HepG2 (cell line): Measurements from ENCODE around the gene FOXR1. TPM values are rescaled to one million over a fixed set of nuclear protein-coding genes. Genes with fewer than 3 reads are reported as not detected.
"Not testable (repeated sequence)": the region's sequence is repeated elsewhere in the genome, so short reads cannot be mapped to it uniquely, and the experiment has no call there.

Experiments used
- ATAC-seq: fragments of 200-7000 bp; cut with Tn5 transposase; 3 replicates; pipeline ENCODE4 v1.9.1; 2020; ENCODE audit warnings: mild to moderate bottlenecking, moderate library complexity
- BruUV-seq: library from RNA; stranded (reverse); fragments of 400-500 nt; replicated peaks from 2 replicates; lab custom pipeline; 2021; lab: Mats Ljungman, UMichigan
- CTCF ChIA-PET: fragments of 300-600 bp; formaldehyde crosslinking; extraction: SDS; loops from one replicate; lab custom pipeline; 2021; ENCODE audit warnings: low total read pairs, inconsistent platforms, low intra/inter-chr PET ratio; lab: Yijun Ruan, JAX
- POLR2A ChIA-PET: fragments of 350-600 bp; sonication (Branson Sonifier 250); formaldehyde crosslinking; loops from one replicate; lab custom pipeline; 2020; ENCODE audit warnings: antibody characterized with exemption, inconsistent platforms; lab: Yijun Ruan, JAX
- DNase-seq: peaks from one replicate; pipeline ENCODE4 v3.0.0-alpha.2; 2015; ENCODE audit warnings: low spot score
- FAIRE-seq: peaks from 3 replicates; lab custom pipeline; 2011; peaks lifted over from hg19 to GRCh38; lab: Jason Lieb, UNC
- H2AFZ ChIP-seq: one replicate; pipeline ENCODE4 v1.6.1; 2011; ENCODE audit warnings: low read length, inconsistent platforms
- H3K27ac ChIP-seq: fragments of 300-600 bp; 3 replicates; pipeline ENCODE4 v1.8.0; 2011; ENCODE audit warnings: mixed run types, mild to moderate bottlenecking, mixed read lengths, low read length, inconsistent platforms; ENCODE audit not compliant: insufficient read depth; ENCODE audit errors: extremely low read length
- H3K27me3 ChIP-seq, 2 experiments: fragments of 200-600 bp in 1 of 2; 2 replicates in 1 of 2; 3 replicates in 1 of 2; pipeline versions ENCODE4 v1.6.0 to v1.8.0; 2011; ENCODE audit warnings: low read length in 2 of 2, mild to moderate bottlenecking in 2 of 2, moderate library complexity in 2 of 2, inconsistent platforms in 1 of 2; ENCODE audit not compliant: insufficient read depth in 2 of 2, control insufficient read depth in 1 of 2
- H3K36me3 ChIP-seq, 2 experiments: fragments of 200-600 bp in 1 of 2; replicated peaks in 1 of 2; 2 replicates in 1 of 2; 3 replicates in 1 of 2; pipeline versions ENCODE4 v1.5.1 to v1.8.0; 2011; ENCODE audit warnings: low read length in 2 of 2, inconsistent platforms in 1 of 2; ENCODE audit not compliant: insufficient read depth in 2 of 2, control insufficient read depth in 1 of 2
- H3K4me1 ChIP-seq: 2 replicates; pipeline ENCODE4 v1.5.1; 2012; ENCODE audit warnings: low read length, inconsistent platforms; ENCODE audit not compliant: insufficient read depth
- H3K4me2 ChIP-seq: 2 replicates; pipeline ENCODE4 v1.6.0; 2011; ENCODE audit warnings: low read depth, low read length, inconsistent platforms
- H3K4me3 ChIP-seq, 3 experiments: fragments of 200-600 bp in 1 of 3; sonication (generic), shearing (Covaris generic) in 1 of 3; replicated peaks in 1 of 3; 2 replicates each; pipeline ENCODE4 v1.5.1; 2011 to 2016; ENCODE audit warnings: low read length in 3 of 3, inconsistent platforms in 2 of 3, low read depth in 2 of 3, mild to moderate bottlenecking in 2 of 3, control low read depth in 1 of 3, mixed read lengths in 1 of 3; ENCODE audit not compliant: insufficient read depth in 1 of 3
- H3K79me2 ChIP-seq: one replicate; pipeline ENCODE4 v1.6.1; 2011; ENCODE audit warnings: low read length, inconsistent platforms; ENCODE audit not compliant: insufficient read depth
- H3K9ac ChIP-seq: 2 replicates; pipeline ENCODE4 v1.6.0; 2011; ENCODE audit warnings: mild to moderate bottlenecking, low read depth, low read length, inconsistent platforms; ENCODE audit not compliant: insufficient read depth
- H3K9me3 ChIP-seq: 2 replicates; pipeline ENCODE4 v1.5.1; 2012; ENCODE audit warnings: mild to moderate bottlenecking, low read length
- H4K20me1 ChIP-seq: 2 replicates; pipeline ENCODE4 v1.6.0; 2011; ENCODE audit warnings: inconsistent platforms, mild to moderate bottlenecking, low read length, moderate library complexity; ENCODE audit not compliant: insufficient read depth
- CHCHD3 ChIP-seq: sonication (generic); formaldehyde crosslinking; IDR thresholded peaks from 2 replicates; pipeline ENCODE4 v1.8.0; 2022; ENCODE audit warnings: mild to moderate bottlenecking, missing genetic modification reagents, moderate library complexity
- GTF2F1 ChIP-seq: fragments of 150-350 bp; IDR thresholded peaks from 2 replicates; pipeline ENCODE4 v1.6.1; 2014; ENCODE audit warnings: low read length
- MNT ChIP-seq: fragments of 450-650 bp; IDR thresholded peaks from 2 replicates; pipeline ENCODE4 v1.6.1; 2016
- NR2F6 ChIP-seq, 2 experiments: IDR thresholded peaks; 2 replicates each; pipeline ENCODE4 v1.6.1; 2016; ENCODE audit warnings: antibody characterized with exemption in 1 of 2, mild to moderate bottlenecking in 1 of 2
- ZNF230 ChIP-seq: sonication (generic); formaldehyde crosslinking; IDR thresholded peaks from 2 replicates; pipeline ENCODE4 v1.4.0; 2020; ENCODE audit warnings: mild to moderate bottlenecking, missing genetic modification reagents
- ZNF652 ChIP-seq: IDR thresholded peaks from 2 replicates; pipeline ENCODE4 v1.6.1; 2016; ENCODE audit warnings: low read depth, borderline replicate concordance
- ZSCAN20 ChIP-seq: sonication (generic); formaldehyde crosslinking; IDR thresholded peaks from 2 replicates; pipeline ENCODE4 v1.4.0; 2020; ENCODE audit warnings: missing genetic modification reagents, mild to moderate bottlenecking, borderline replicate concordance
- WGBS: methylation state at CpG from one replicate; pipeline ENCODE4 v1.1.6; 2017; ENCODE audit warnings: low lambda C conversion rate; 5-methylcytosine and 5-hydroxymethylcytosine counted together
- in situ Hi-C: cut with HindIII; loops from 2 replicates; pipeline ENCODE4 v1.10.0; 2017; ENCODE audit warnings: low pct_unique_long_range_greater_than_20kb; ENCODE audit not compliant: extremely low pct_ligation_motif_present
- intact Hi-C: fragments of 100-400 bp; cut with micrococcal nuclease; formaldehyde crosslinking; loops from one replicate; pipeline ENCODE4 v1.10.0; 2022; ENCODE audit not compliant: unreplicated experiment
- polyA plus RNA-seq, 8 experiments: library from polyadenylated mRNA; depleted of rRNA in 3 of 8; stranded (reverse) in 7 of 8; unstranded in 1 of 8; fragments of >200 nt; fragmentation: Illumina TruSeq in 4 of 8; extraction: Trizol in 4 of 8; gene quantifications; 2 replicates each; pipeline versions ENCODE4 v1.2.1 to v1.2.3, GENCODE V29; 2011 to 2016; ENCODE audit warnings: low read depth in 4 of 8, missing spikeins in 1 of 8, mixed read lengths in 1 of 8; ENCODE audit not compliant: insufficient read depth in 1 of 8
- total RNA-seq, 5 experiments: library from RNA; depleted of rRNA; stranded (reverse); fragments of >200 nt; fragmentation: Illumina TruSeq; extraction: Trizol; gene quantifications; 2 replicates each; pipeline ENCODE4 v1.2.3, GENCODE V29; 2016; ENCODE audit warnings: low read depth in 1 of 5
- TF ChIP-seq, protein P1 (sequence below): sonication (generic); formaldehyde crosslinking; conservative IDR thresholded peaks from 2 replicates; pipeline ENCODE4 v1.8.1; 2023; ENCODE audit warnings: missing genetic modification reagents
- TF ChIP-seq, protein P2 (sequence below): sonication (generic); formaldehyde crosslinking; IDR thresholded peaks from 2 replicates; pipeline ENCODE4 v1.5.1; 2020; ENCODE audit warnings: mild to moderate bottlenecking, missing genetic modification reagents, moderate library complexity

Gene FOXR1
- total and polyA plus RNA-seq, 2 of the 13 experiments (the other 11 are each of a cell fraction or from before 2014, with no cell fraction given), result not detected

DNA sequence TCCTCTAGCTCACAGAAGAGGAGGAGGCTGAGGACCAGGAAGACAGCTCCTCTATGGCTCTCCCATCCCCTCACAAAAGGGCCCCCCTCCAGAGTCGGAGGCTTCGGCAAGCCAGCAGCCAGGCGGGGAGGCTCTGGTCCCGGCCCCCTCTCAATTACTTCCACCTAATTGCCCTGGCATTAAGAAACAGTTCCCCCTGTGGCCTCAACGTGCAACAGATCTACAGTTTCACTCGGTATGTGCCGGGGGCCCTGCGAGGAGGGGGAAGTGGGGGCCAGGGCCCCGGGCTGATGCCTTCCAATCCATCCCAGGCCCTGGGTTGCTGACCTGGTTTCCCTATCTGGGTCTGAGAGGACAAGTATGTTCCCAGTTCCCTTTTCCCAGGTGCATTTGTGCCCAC lies 7.9 kb downstream of the FOXR1 start (continued):
- TF ChIP-seq, protein P1, sequence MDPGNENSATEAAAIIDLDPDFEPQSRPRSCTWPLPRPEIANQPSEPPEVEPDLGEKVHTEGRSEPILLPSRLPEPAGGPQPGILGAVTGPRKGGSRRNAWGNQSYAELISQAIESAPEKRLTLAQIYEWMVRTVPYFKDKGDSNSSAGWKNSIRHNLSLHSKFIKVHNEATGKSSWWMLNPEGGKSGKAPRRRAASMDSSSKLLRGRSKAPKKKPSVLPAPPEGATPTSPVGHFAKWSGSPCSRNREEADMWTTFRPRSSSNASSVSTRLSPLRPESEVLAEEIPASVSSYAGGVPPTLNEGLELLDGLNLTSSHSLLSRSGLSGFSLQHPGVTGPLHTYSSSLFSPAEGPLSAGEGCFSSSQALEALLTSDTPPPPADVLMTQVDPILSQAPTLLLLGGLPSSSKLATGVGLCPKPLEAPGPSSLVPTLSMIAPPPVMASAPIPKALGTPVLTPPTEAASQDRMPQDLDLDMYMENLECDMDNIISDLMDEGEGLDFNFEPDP, result no peak
- TF ChIP-seq ZNF652 (CRISPR knock-in tag) (no peak), GTF2F1 (no peak), NR2F6 (IDR thresholded peaks at IDR 0.05) (no peak), NR2F6 (CRISPR knock-in tag; IDR thresholded peaks at IDR 0.05) (no peak), ZSCAN20 (no peak), ZNF230 (CRISPR knock-in tag) (no peak)

DNA sequence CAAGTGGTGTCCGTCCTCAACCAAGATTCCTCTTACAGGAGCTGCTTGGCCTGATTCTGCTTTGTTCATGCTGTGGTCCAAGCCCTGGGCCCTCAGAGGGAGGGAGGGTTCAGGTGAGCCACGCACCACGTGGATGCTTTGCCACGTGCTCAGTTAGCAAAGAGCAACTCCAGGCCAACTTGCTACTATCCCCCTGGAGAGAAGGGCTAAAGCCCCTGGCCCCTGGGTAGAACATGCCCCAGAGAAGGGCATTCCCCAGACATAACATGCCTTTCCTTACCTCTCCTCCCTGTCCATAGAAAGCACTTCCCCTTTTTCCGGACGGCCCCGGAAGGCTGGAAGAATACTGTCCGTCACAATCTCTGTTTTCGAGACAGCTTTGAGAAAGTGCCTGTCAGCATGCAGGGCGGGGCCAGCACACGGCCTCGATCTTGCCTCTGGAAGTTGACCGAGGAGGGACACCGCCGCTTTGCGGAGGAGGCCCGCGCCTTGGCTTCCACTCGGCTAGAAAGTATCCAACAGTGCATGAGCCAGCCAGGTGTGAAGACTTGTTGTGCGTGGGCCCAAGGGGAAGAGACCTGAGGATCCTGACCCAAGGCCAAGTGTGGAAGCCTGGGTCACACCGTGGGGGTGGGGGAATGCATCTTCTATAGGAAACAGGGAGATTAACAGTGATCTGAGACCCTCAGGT lies 8.8 kb downstream of the FOXR1 start:
- ATAC-seq (no peak; the same call in 2 of the 3 replicates), FAIRE-seq (no peak), DNase-seq (no peak)
- no TSS peak for BruUV-seq
- no peaks in the 10 kb centered on the region for H3K79me2 ChIP-seq
- TF ChIP-seq MNT (0 out of 2 replicates have a peak, but pooled peaks have one; percentile 7), CHCHD3 (CRISPR knock-in tag) (no peak)
- TF ChIP-seq, protein P2, sequence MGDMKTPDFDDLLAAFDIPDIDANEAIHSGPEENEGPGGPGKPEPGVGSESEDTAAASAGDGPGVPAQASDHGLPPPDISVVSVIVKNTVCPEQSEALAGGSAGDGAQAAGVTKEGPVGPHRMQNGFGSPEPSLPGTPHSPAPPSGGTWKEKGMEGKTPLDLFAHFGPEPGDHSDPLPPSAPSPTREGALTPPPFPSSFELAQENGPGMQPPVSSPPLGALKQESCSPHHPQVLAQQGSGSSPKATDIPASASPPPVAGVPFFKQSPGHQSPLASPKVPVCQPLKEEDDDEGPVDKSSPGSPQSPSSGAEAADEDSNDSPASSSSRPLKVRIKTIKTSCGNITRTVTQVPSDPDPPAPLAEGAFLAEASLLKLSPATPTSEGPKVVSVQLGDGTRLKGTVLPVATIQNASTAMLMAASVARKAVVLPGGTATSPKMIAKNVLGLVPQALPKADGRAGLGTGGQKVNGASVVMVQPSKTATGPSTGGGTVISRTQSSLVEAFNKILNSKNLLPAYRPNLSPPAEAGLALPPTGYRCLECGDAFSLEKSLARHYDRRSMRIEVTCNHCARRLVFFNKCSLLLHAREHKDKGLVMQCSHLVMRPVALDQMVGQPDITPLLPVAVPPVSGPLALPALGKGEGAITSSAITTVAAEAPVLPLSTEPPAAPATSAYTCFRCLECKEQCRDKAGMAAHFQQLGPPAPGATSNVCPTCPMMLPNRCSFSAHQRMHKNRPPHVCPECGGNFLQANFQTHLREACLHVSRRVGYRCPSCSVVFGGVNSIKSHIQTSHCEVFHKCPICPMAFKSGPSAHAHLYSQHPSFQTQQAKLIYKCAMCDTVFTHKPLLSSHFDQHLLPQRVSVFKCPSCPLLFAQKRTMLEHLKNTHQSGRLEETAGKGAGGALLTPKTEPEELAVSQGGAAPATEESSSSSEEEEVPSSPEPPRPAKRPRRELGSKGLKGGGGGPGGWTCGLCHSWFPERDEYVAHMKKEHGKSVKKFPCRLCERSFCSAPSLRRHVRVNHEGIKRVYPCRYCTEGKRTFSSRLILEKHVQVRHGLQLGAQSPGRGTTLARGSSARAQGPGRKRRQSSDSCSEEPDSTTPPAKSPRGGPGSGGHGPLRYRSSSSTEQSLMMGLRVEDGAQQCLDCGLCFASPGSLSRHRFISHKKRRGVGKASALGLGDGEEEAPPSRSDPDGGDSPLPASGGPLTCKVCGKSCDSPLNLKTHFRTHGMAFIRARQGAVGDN, result peak; percentile 16; the same call in 1 of the 2 replicates
- H3K36me3 ChIP-seq, result no peaks in the 10 kb centered on the region
- ChIA-PET CTCF (no interaction called here), POLR2A (no interaction called here)
- H3K4me1 ChIP-seq, result no peaks in the 10 kb centered on the region
- H3K4me2 ChIP-seq, result no peak overlapping the region
- intact Hi-C loops (no loop called here), in situ Hi-C loops (no loop called here)
- WGBS, result 62% methylated on average over 18 of the region's 21 CpGs
- H2AFZ ChIP-seq, result no peak overlapping the region
- no peaks in the 10 kb centered on the region for H3K9me3 ChIP-seq
- H3K9ac ChIP-seq, result no peak overlapping the region
- H4K20me1 ChIP-seq, result no peaks in the 10 kb centered on the region
- H3K4me3 ChIP-seq, result no peak overlapping the region
- H3K27ac ChIP-seq, result no peak overlapping the region
- H3K27me3 ChIP-seq, result peaks cover 0 to 20% of the 10 kb centered on the region in 2 experiments; a peak in 2 of 5 replicates

DNA sequence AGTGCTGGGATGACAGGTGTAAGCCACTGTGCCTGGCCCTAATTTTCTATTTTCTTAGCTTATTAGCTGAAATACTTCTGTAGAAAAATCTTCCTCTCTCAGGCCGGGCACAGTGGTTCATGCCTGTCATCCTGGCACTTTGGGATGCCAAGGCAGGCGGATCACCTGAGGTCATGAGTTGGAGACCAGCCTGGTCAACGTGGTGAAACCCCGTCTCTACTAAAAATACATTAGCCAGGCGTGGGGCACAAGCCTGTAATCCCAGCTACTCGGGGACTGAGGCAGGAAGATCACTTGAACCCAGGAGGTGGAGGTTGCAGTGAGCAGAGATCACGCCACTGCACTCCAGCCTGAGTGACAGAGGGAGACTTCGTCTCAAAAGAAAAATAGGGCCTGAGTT lies 12.8 kb downstream of the FOXR1 start:
- CTCF ChIA-PET, in situ Hi-C loops, H3K79me2 ChIP-seq, H3K27ac ChIP-seq, H2AFZ ChIP-seq, H3K4me3 ChIP-seq, intact Hi-C loops, POLR2A ChIA-PET, DNase-seq, H4K20me1 ChIP-seq, ATAC-seq, H3K36me3 ChIP-seq, H3K9me3 ChIP-seq, H3K4me2 ChIP-seq, FAIRE-seq, H3K9ac ChIP-seq, H3K4me1 ChIP-seq, BruUV-seq: not testable (repeated sequence)
- peaks cover 0 to 12% of the 10 kb centered on the region in 2 experiments; a peak in 2 of 5 replicates for H3K27me3 ChIP-seq
- 68% methylated on average over 8 of the region's 8 CpGs for WGBS
